ENCODE data around the gene SEMA3B.
"Not testable (repeated sequence)": the region's sequence is repeated elsewhere in the genome, so short reads cannot be mapped to it uniquely, and the experiment has no call there.

SEMA3B gene

GRCh38 chr3:50237754-50238548 lies 31.0 kb upstream of the SEMA3B start:
- DNase-seq (ENCODE audit: low read depth) = peak; percentile 78

DNA sequence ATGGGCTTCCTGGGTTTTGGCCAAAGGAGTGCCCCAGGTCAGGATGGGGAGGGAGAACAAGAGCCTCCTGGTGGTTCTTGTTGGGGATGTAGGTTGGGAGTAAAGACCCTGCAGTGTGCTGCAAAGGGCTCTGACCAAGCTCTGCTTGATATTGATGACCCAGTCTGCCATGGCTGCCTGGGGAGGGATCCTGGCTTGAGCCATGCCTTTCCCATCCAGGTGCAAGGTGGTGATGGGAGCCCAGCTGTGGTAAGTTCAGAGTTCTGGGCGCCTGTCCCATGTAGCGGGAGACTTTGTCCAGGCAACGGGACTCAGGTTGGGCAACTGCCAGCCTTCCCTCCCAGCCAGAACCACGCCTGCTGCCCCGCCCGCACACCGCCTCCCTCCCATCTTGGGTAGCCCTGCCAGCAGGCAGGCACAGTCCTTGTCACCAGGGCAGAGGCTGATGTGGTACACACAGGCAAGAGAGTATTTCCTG lies 30.4 kb upstream of the SEMA3B start:
- no peak for DNase-seq (ENCODE audit: low read depth)

DNA sequence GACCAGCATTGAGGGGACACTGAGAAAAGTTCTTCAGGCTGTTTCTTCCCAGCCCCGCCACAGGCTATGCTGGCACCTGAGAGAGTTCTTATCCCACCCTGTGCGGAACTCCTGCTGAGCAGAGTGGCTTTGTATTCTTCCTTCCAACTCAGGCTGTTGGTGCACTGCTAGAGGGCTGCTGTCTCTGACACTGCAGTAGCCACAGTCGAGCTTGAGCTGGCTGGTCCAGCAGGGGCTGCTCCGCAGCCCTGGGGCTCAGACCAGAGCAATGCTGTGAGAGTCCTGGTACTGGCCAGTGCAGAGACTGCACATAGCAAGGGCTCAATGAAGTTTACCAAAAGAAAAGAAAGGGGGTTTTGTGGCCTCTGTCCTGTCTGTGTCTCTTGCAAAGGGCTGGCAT lies 29.3 kb upstream of the SEMA3B start:
- no peak for DNase-seq (ENCODE audit: low read depth)

- DNase-seq (ENCODE audit: low read depth) = no peak
Observed at GRCh38 chr3:50241163-50241562, 27.8 kb upstream of the SEMA3B start.

GRCh38 chr3:50241713-50242380 lies 27.1 kb upstream of the SEMA3B start:
- DNase-seq (ENCODE audit: low read depth) = no peak

- DNase-seq (ENCODE audit: low read depth) = no peak
Observed at GRCh38 chr3:50242381-50242770, 26.6 kb upstream of the SEMA3B start.

- peak; percentile 43 for DNase-seq (ENCODE audit: low read depth)
Observed at GRCh38 chr3:50242851-50243542, 25.9 kb upstream of the SEMA3B start.

DNA sequence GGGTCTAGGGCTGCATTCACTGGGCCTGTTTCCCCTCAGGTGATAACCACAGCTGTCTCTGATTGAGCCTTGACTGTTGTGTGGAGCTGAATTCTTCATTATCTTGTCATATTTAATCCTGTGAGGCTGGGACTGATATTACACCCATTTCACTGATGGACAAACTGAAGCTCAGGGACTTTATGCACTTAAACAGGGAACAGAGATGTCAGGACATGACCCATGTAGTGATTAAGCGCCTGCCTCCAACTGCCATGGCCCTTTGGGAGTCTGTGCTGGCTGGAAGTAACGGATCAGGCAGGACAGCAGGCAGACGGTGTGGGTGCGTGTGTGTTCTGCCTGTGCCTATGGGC lies 25.4 kb upstream of the SEMA3B start:
- no peak for DNase-seq (ENCODE audit: low read depth)

DNA sequence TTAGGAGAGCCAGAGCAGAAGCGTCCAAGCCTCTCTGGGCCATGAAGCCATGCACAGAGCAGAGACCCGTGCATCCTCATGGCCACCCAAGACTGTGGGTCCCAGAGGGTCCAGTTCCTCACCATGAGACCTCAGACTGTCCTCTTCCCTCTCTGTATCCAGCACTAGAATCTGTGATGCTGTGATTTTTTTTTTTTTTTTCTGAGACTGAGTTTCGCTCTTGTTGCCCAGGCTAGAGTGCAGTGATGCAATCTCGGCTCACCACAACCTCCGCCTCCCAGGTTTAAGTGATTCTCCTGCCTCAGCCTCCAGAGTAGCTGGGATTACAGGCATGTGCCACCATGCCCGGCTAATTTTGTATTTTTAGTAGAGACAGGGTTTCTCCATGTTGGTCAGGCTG lies 24.1 kb upstream of the SEMA3B start:
- DNase-seq (ENCODE audit: low read depth) = not testable (repeated sequence)

- DNase-seq (ENCODE audit: low read depth) = no peak
Observed at GRCh38 chr3:50245251-50245745, 23.6 kb upstream of the SEMA3B start.

GRCh38 chr3:50245831-50246516 lies 23.0 kb upstream of the SEMA3B start:
- peak; percentile 87 for DNase-seq (ENCODE audit: low read depth)

DNA sequence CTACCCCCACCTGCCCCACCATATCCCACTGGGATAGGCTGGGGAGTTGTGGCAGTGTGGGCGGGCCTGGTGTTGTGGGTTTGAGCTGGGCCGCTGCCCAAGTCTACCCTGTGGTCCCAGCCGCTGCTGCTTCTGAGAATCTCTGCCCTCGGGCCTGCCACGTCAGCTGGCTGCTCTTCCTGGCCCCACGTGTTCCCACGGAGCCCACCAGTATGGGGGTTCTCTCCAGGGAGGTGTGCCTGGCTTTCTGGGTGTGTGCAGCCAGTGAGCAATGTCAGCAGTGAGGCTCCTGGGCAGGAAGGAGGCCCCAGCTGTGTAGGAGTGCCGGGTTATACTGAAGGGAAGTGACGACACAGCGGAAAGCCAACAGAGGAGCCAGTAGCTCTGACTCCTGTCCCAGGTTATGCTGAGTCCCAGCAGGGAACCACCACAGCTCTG lies 22.4 kb upstream of the SEMA3B start:
- DNase-seq (ENCODE audit: low read depth) = peak; percentile 76

GRCh38 chr3:50248387-50248786 lies 20.6 kb upstream of the SEMA3B start:
- no peak for DNase-seq (ENCODE audit: low read depth)

DNA sequence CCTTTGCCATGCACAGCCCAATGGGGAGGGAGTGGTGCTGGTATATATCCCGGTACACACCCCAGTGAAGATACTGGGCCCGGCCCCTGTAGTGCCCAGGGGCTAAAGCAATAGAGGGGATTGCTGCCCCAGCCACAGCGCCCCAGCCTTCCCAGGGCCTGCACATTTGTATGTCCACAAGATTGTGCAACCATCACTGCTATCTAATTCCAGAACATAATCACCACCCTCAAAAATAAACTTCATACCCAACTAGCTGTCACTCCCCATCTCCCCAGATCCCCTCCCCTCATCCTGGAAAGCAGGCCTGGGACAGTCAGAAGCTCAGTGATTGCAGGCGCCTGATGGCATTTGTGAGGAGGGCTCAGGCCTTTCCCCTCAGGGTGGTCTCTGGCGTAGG lies 19.5 kb upstream of the SEMA3B start:
- no peak for DNase-seq (ENCODE audit: low read depth)

DNA sequence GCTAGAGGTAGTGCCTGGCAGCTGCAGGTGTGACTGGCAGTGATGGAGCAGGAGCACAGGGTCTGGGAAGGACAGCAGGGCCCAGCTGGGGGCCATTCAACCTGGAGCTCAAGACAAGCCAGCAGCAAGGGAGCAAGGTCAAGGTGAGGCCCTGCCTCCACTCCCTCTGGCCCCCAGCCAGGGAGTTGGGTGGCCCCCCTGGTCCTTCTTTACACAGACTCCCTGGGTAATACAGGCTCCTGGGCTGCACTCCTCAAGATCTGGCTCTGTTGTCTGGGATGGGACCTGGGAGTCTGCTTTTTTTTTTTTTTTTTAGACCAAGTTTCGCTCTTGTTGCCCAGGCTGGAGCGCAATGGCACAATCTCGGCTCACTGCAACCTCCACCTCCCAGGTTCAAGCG lies 18.4 kb upstream of the SEMA3B start:
- DNase-seq (ENCODE audit: low read depth) = no peak

GRCh38 chr3:50251220-50251619 lies 17.7 kb upstream of the SEMA3B start:
- no peak for DNase-seq (ENCODE audit: low read depth)

GRCh38 chr3:50254577-50255250 lies 14.2 kb upstream of the SEMA3B start:
- DNase-seq (ENCODE audit: low read depth) = no peak

- no peak for DNase-seq (ENCODE audit: low read depth)
Observed at GRCh38 chr3:50255251-50255615, 13.7 kb upstream of the SEMA3B start.

DNA sequence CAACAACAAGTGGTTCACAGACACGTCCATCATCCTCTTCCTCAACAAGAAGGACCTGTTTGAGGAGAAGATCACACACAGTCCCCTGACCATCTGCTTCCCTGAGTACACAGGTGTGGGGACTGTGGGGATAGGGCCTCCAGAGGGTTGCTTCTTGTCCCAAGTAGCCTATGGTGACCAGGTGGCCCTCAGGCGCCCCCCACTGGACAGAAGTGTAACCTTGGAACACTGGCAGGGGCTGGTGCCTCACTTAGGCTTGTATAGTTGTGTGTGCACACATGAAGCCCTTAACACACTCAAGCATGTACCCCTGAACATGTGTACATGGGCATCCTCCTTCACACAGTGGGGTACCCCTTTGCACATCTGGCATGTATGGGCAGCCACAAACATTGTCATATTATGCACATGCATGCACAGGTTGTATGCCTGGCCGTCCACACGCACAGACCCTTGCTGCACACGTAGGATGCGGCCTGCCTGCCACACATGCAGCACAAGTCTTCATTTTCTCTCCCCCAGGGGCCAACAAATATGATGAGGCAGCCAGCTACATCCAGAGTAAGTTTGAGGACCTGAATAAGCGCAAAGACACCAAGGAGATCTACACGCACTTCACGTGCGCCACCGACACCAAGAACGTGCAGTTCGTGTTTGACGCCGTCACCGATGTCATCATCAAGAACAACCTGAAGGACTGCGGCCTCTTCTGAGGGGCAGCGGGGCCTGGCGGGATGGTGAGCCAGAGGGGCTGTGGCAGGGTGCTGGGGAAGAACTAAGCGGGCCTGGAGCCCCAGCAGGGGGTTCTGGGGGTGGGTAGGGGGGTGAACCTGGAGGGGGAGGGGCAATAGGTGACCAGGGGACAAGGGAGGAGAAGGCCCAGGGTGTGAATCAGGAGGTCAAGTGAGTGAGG lies 11.7 kb upstream of the SEMA3B start:
- DNase-seq (ENCODE audit: low read depth) = no peak

DNA sequence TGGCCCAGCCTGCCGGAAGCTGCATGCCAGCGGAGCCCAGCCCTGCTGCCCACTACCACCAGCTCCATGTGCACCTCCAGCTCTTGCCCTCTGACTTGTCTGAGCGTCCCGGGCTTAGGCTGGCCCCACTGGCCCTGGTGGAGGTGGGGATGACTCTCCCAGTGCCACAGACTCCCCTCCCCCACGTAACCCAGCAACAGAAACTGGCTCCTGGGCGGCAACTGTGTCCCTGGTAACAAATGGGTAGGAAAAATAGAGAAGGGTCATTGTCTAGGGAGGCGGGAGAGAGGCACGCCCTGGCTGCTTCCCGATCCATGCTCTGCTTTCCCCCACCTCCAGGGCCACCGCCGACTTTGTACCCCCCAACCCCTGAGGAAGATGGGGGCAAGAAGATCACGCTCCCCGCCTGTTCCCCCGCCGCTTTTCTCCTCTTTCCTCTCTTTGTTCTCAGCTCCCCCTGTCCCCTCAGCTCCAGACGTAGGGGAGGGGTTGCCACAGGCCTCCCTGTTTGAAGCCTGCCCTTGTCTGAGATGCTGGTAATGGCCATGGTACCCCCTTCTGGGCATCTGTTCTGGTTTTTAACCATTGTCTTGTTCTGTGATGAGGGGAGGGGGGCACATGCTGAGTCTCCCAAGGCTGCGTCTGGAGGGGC lies 10.8 kb upstream of the SEMA3B start:
- no peak for DNase-seq (ENCODE audit: low read depth)

Measured in T-helper 22 cell (primary cell).